ENCODE data around the gene TP53I13. TPM values are rescaled to one million over a fixed set of nuclear protein-coding genes. Genes with fewer than 3 reads are reported as not detected.

TP53I13 gene
- total and polyA plus RNA-seq, 2 of the 13 experiments (the other 11 are each of a cell fraction or from before 2014, with no cell fraction given): 16.9 to 25.7 TPM

DNA sequence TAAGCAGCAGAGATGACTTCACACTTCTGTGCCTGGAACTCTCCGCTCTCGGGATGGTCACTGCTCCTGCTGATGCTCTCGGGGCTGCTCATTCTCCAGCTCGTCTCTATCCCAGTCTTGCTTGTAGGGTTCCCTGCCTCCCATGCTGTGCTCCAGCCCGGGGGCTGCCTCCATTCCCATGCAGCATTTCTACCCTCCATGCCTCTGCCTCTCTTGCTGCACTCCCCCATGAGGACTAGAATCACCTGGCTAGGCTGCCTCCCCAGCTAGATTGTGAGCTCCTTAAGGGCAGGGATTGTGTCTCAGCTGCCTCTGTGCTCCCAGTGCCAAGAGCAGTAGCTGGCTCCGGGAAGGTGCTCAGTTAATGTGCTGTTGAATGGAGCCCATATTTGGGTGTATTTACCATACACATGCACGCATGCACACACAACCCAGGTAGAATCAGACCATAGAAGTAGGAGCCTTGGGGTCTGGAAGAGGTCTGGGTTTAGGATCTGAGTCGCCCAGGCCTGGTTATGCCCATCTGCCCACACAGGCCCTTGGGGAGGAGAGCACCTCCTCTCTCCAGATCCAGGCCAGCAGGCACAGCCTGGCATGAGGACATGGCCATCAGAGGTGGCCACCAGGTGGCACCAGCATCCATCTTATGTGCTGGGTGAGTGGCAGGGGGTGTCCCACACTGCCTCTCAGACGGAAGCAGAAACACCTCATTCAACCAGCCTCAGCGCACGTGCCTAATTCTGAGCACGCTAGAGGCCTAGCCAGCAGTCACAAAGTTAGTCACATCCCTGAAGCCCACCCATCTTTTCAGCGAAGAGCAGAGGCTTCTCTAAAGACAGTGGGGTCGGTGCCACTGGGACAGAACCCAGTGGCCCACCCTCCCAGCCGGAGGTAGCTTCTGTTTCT lies 11.6 kb downstream of the TP53I13 start (continued):
- TF ChIP-seq ZFX (CRISPR knock-in tag; IDR thresholded peaks at IDR 0.05; ENCODE audit: low read depth) (peak; percentile 62; the same call in 1 of the 2 replicates), NR2F1 (CRISPR knock-in tag; IDR thresholded peaks at IDR 0.05) (no peak), KLF11 (CRISPR knock-in tag; IDR thresholded peaks at IDR 0.05) (no peak), ZFP1 (CRISPR knock-in tag; IDR thresholded peaks at IDR 0.05) (no peak), ARID3A (IDR thresholded peaks at IDR 0.05; ENCODE audit: low read depth, low read length) (no peak), ZNF841 (CRISPR knock-in tag; IDR thresholded peaks at IDR 0.05; ENCODE audit: borderline replicate concordance) (no peak), NR2C2 (CRISPR knock-in tag; IDR thresholded peaks at IDR 0.05; ENCODE audit: borderline replicate concordance) (no peak), NKX3-1 (CRISPR knock-in tag; IDR thresholded peaks at IDR 0.05) (no peak), XRCC5 (optimal IDR thresholded peaks at IDR 0.05; ENCODE audit: low read length) (peak; percentile 70), REXO4 (CRISPR knock-in tag; IDR thresholded peaks at IDR 0.05; ENCODE audit: borderline replicate concordance) (no peak), ZFP62 (CRISPR knock-in tag; IDR thresholded peaks at IDR 0.05) (no peak), ZNF570 (CRISPR knock-in tag; IDR thresholded peaks at IDR 0.05; ENCODE audit: borderline replicate concordance) (no peak), ZNF747 (CRISPR knock-in tag; IDR thresholded peaks at IDR 0.05; ENCODE audit: borderline replicate concordance) (no peak), MEF2D (CRISPR knock-in tag; IDR thresholded peaks at IDR 0.05) (no peak), HNRNPUL1 (IDR thresholded peaks at IDR 0.05; ENCODE audit: low read depth, low read length) (no peak), RARA (CRISPR knock-in tag; IDR thresholded peaks at IDR 0.05) (no peak), JUNB (CRISPR knock-in tag; IDR thresholded peaks at IDR 0.05; ENCODE audit: borderline replicate concordance) (no peak), RFXANK (CRISPR knock-in tag; IDR thresholded peaks at IDR 0.05) (no peak), FOXJ3 (CRISPR knock-in tag; IDR thresholded peaks at IDR 0.05; ENCODE audit: borderline replicate concordance) (no peak), NFE2L2 (IDR thresholded peaks at IDR 0.05; ENCODE audit: low read length) (no peak), MYPOP (CRISPR knock-in tag; IDR thresholded peaks at IDR 0.05) (no peak), NFE2L1 (CRISPR knock-in tag; IDR thresholded peaks at IDR 0.05; ENCODE audit: borderline replicate concordance) (no peak), GTF3A (CRISPR knock-in tag; conservative IDR thresholded peaks at IDR 0.05) (no peak)
- TF ChIP-seq, protein P1, sequence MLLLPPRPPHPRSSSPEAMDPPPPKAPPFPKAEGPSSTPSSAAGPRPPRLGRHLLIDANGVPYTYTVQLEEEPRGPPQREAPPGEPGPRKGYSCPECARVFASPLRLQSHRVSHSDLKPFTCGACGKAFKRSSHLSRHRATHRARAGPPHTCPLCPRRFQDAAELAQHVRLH (CRISPR knock-in tag; IDR thresholded peaks at IDR 0.05; ENCODE audit: borderline replicate concordance, low read depth): peak; percentile 61; the same call in 1 of the 2 replicates
- TF ChIP-seq, protein P2, sequence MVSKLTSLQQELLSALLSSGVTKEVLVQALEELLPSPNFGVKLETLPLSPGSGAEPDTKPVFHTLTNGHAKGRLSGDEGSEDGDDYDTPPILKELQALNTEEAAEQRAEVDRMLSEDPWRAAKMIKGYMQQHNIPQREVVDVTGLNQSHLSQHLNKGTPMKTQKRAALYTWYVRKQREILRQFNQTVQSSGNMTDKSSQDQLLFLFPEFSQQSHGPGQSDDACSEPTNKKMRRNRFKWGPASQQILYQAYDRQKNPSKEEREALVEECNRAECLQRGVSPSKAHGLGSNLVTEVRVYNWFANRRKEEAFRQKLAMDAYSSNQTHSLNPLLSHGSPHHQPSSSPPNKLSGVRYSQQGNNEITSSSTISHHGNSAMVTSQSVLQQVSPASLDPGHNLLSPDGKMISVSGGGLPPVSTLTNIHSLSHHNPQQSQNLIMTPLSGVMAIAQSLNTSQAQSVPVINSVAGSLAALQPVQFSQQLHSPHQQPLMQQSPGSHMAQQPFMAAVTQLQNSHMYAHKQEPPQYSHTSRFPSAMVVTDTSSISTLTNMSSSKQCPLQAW (CRISPR knock-in tag; IDR thresholded peaks at IDR 0.05): no peak
- TF ChIP-seq, protein P3, sequence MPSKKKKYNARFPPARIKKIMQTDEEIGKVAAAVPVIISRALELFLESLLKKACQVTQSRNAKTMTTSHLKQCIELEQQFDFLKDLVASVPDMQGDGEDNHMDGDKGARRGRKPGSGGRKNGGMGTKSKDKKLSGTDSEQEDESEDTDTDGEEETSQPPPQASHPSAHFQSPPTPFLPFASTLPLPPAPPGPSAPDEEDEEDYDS (CRISPR knock-in tag; IDR thresholded peaks at IDR 0.05): no peak

Measured in HepG2 (cell line).